RWPE2 (cell line): ENCODE measurements around the gene ARHGAP42.

ENCODE experiments used
- ATAC-seq: fragments of 200-7000 bp; cut with Tn5 transposase; 3 replicates; pipeline ENCODE4 v1.9.1; 2021; ENCODE audit warnings: low read depth
- DNase-seq: peaks from one replicate; pipeline ENCODE4 v3.0.0-alpha.2; 2020; ENCODE audit warnings: low spot score
- H3K27ac ChIP-seq: fragments of 450-650 bp; 2 replicates; pipeline ENCODE4 v1.5.1; 2017; ENCODE audit warnings: mild to moderate bottlenecking; ENCODE audit not compliant: poor library complexity, severe bottlenecking
- H3K27me3 ChIP-seq: fragments of 250-450 bp; sonication (Bioruptor Pico); 2 replicates; pipeline ENCODE4 v1.5.1; 2021; ENCODE audit warnings: mild to moderate bottlenecking, moderate library complexity; ENCODE audit not compliant: insufficient read depth, poor library complexity, severe bottlenecking
- H3K36me3 ChIP-seq: fragments of 250-450 bp; sonication (Bioruptor Pico); 2 replicates; pipeline ENCODE4 v1.5.1; 2020; ENCODE audit warnings: low read depth, mild to moderate bottlenecking, moderate library complexity
- H3K4me1 ChIP-seq: fragments of 250-450 bp; sonication (Bioruptor Pico); 2 replicates; pipeline ENCODE4 v1.5.1; 2021; ENCODE audit warnings: mild to moderate bottlenecking, moderate library complexity; ENCODE audit not compliant: insufficient read depth, poor library complexity, severe bottlenecking
- H3K4me3 ChIP-seq: fragments of 250-450 bp; sonication (Bioruptor Pico); 2 replicates; pipeline ENCODE4 v1.5.1; 2021; ENCODE audit warnings: mild to moderate bottlenecking, moderate library complexity; ENCODE audit not compliant: severe bottlenecking
- H3K9me3 ChIP-seq: fragments of 250-450 bp; sonication (Bioruptor Pico); 2 replicates; pipeline ENCODE4 v1.5.1; 2021; ENCODE audit warnings: mild to moderate bottlenecking, moderate library complexity; ENCODE audit not compliant: severe bottlenecking
- TF ChIP-seq, protein P1 (sequence below): fragments of 450-650 bp; IDR thresholded peaks from one replicate; pipeline ENCODE4 v1.5.1; 2017; ENCODE audit warnings: mild to moderate bottlenecking, moderate library complexity; ENCODE audit not compliant: poor library complexity, severe bottlenecking

Gene ARHGAP42

GRCh38 chr11:100815787-100816330, 128.8 kb downstream of the ARHGAP42 start:
- H3K9me3 ChIP-seq: no peaks in the 10 kb centered on the region
- H3K4me3 ChIP-seq: no peak overlapping the region
- TF ChIP-seq, protein P1, sequence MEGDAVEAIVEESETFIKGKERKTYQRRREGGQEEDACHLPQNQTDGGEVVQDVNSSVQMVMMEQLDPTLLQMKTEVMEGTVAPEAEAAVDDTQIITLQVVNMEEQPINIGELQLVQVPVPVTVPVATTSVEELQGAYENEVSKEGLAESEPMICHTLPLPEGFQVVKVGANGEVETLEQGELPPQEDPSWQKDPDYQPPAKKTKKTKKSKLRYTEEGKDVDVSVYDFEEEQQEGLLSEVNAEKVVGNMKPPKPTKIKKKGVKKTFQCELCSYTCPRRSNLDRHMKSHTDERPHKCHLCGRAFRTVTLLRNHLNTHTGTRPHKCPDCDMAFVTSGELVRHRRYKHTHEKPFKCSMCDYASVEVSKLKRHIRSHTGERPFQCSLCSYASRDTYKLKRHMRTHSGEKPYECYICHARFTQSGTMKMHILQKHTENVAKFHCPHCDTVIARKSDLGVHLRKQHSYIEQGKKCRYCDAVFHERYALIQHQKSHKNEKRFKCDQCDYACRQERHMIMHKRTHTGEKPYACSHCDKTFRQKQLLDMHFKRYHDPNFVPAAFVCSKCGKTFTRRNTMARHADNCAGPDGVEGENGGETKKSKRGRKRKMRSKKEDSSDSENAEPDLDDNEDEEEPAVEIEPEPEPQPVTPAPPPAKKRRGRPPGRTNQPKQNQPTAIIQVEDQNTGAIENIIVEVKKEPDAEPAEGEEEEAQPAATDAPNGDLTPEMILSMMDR: no peak
- H3K27ac ChIP-seq: no peak overlapping the region
- no peaks in the 10 kb centered on the region for H3K36me3 ChIP-seq
- no peak for DNase-seq
- ATAC-seq: no peak
- H3K4me1 ChIP-seq: no peaks in the 10 kb centered on the region
- H3K27me3 ChIP-seq: no peaks in the 10 kb centered on the region

DNA sequence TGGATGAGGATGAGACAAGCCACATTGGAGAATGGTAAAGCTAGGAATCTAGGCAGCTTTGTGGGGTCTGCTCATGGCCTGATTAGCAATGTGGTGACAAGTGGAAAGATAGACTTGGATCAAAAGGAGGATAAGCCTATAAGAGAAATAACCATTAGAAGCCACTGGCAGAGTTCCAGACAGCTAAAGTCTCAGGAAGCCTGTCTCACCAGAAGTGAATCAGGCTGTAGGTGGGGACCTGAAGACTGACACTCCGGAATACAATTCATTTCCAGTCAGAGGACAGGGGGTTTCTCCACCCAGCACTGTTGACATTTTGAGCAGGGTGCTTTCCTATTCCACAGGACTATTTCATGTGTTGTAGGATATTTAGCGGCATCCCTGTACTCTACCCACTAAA, 129.7 kb downstream of the ARHGAP42 start:
- DNase-seq (no peak), ATAC-seq (no peak)
- Histone ChIP-seq H3K27ac (no peak overlapping the region), H3K4me3 (no peak overlapping the region), H3K36me3 (no peaks in the 10 kb centered on the region), H3K27me3 (no peaks in the 10 kb centered on the region), H3K9me3 (no peaks in the 10 kb centered on the region), H3K4me1 (no peaks in the 10 kb centered on the region)
- TF ChIP-seq, protein P1: no peak

DNA sequence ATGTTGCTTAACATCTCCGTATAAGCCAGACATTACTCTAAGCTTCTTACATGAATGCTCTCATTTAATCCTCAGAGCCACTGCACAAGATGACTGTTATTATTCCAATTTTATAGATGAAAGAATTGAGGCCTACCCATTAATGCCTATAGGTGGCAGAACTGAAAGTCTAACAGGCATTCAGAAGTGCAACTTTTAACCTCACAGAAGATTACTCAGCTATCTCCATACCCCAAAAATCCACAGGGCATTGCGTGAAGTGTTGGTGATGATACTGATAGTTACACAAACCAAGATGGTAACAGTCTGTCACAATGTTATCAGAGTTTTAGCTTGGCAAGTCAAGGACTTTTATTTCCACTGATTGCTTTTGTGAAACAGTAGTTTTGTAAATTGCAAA, 130.5 kb downstream of the ARHGAP42 start:
- TF ChIP-seq, protein P1: no peak
- ATAC-seq (no peak), DNase-seq (no peak)
- no peaks in the 10 kb centered on the region for H3K36me3 ChIP-seq
- no peaks in the 10 kb centered on the region for H3K27me3 ChIP-seq
- H3K4me1 ChIP-seq: no peaks in the 10 kb centered on the region
- H3K9me3 ChIP-seq: no peaks in the 10 kb centered on the region
- no peak overlapping the region for H3K4me3 ChIP-seq
- no peak overlapping the region for H3K27ac ChIP-seq

- no peak overlapping the region for H3K4me3 ChIP-seq
Observed at GRCh38 chr11:100820621-100821020, 133.5 kb downstream of the ARHGAP42 start.

GRCh38 chr11:100821198-100821597, 134.1 kb downstream of the ARHGAP42 start:
- no peaks in the 10 kb centered on the region for H3K27me3 ChIP-seq
- ATAC-seq: no peak
- H3K36me3 ChIP-seq: no peaks in the 10 kb centered on the region
- no peaks in the 10 kb centered on the region for H3K9me3 ChIP-seq
- DNase-seq: no peak
- H3K27ac ChIP-seq: no peak overlapping the region
- TF ChIP-seq, protein P1: no peak
- no peak overlapping the region for H3K4me3 ChIP-seq
- H3K4me1 ChIP-seq: no peaks in the 10 kb centered on the region

More at GRCh38 chr11:100820621-100821020, 133.5 kb downstream of the ARHGAP42 start:
- no peaks in the 10 kb centered on the region for H3K9me3 ChIP-seq
- DNase-seq (no peak), ATAC-seq (no peak)
- H3K36me3 ChIP-seq: no peaks in the 10 kb centered on the region
- TF ChIP-seq, protein P1: no peak
- H3K4me1 ChIP-seq: no peaks in the 10 kb centered on the region
- no peaks in the 10 kb centered on the region for H3K27me3 ChIP-seq
- no peak overlapping the region for H3K27ac ChIP-seq
